Hematopoietic multipotent progenitor cell treated with erythropoietin and hydrocortisone succinate and interleukin-3 and kit ligand, for 6 days (in vitro differentiated cells): ENCODE results near the gene ERICH2.
"Not testable (repeated sequence)": the region's sequence is repeated elsewhere in the genome, so short reads cannot be mapped to it uniquely, and the experiment has no call there.

ENCODE experiments used
- DNase-seq: peaks from one replicate; pipeline ENCODE4 v3.0.0-alpha.2; 2015

The ERICH2 gene

DNA sequence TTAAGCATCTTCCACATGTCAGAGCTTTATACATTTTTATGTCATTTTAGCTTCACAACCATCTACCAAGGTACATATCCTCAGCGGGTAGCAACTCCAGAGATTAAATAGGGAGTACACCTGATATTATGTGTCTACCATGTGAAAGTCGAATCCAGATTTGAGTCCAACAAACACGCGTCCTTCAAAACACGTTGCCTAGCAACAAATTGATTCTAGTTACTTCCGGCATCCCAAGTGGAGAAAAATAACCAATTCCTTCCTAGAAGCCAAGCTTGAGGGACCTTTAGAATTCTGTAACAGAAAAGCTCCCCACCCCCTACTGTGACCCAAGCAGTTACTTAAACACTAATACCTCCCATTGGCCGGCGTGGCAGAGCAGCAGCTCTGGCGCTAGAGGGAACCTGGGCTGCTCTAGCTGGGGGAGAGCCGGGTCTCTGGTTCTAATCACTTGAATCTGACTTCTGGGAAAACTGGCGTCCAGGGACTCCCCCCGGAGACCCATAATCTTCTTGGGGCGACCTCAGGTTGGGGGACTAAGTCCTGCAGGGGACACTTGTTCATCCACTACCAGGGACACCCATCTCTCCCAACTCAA lies at the start of gene ERICH2:
ERICH2 (plus strand) TSS at position 371 of the 598 bp plus-strand sequence. CDS start 304 bp downstream, outside the sequence.
- DNase-seq: peak; percentile 81

DNA sequence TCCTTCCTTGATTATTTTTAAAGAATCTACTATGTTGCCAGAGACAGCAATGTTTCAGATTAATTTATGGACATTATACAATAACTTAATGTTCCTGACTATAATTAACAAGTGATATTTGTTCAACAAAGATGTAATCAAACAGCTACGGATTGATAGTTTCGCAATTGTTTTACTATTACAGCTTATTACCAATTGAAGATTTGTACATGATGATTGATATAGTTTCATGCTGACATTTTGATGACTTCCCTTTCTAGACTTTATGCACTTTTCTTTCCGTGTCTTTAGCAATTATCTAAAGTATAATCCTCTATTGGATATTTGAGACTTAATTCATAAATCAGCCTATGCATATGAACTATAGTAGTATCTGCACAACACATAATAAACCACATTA lies 48.5 kb upstream of the ERICH2 start:
- DNase-seq: no peak

GRCh38 chr2:170722301-170722700 lies 47.9 kb upstream of the ERICH2 start:
- DNase-seq: no peak

GRCh38 chr2:170723446-170723958 lies 46.7 kb upstream of the ERICH2 start:
- no peak for DNase-seq

DNA sequence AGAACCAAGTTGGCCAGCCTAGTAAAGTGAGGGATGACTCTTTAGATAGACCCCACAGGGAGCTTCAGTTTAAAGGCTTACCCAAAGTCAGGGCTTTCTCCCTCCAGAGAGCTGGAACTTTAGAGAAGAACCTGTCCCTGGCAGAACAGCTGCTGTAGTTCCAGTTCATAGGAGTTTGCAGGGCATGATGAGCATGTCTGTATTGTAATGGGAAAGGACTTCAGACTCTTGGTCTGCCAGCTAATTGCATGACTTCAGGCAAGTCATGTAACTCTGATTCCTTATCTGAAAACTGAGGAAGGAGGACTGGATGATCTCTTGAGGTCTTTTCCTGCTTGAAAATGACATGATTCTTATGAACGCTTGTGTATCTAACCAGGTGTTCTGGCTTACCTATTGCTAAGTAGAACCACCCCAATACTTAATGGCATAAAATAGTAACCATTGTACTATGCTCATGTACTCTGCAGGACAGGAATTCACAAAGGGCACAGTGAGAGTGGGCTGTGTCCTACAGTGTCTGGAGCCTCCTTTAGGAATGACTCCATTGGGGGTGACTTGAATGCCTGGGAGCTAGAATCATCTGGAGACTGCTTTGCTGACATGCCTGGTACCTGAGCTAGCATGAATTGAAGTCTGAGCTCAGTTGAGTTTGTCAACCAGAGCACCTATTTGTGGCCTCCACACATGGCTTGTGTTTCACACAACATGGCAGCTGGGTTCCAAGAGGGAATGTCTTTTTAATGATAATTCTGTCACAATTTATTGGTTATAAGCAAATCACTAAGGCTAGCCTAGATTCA lies 36.2 kb upstream of the ERICH2 start:
- DNase-seq: no peak

DNA sequence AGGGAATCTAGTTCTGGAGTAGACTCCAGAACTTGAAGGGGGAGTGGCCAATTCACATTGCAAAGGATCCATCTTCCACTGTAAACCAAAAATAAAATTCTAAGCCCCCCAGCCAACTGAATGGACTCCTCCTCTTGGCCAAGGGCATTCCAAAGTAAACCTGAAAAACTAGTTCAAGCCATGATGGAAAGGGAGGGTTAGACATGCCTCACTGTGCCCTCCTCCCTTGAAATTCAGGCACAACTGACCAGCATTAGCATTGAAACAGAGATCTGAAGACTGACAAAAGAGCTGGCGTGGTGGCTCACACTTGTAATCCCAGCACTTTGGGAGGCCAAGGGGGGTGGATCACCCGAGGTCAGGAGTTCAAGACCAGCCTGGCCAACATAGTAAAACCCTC lies 35.6 kb upstream of the ERICH2 start:
- DNase-seq: not testable (repeated sequence)

DNA sequence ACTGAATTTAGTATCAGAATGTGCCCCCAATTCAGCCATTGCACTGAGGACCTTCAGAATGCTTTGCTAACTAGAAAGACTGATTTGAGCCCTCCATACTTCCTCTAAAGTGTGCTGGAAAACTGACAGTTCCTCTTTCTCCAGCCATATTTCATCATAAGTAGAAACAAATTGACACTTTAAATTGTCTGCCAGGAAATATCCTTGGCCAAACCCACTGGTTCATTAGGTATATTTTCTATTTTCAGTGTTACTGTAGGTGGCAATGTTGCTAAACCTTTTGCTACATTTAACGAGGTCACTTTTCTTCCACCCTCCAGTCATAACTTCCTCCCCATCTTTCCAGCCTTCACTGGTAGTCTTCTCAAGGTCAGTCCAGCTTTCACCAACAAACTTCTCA lies 33.5 kb upstream of the ERICH2 start:
- DNase-seq: peak; percentile 29

DNA sequence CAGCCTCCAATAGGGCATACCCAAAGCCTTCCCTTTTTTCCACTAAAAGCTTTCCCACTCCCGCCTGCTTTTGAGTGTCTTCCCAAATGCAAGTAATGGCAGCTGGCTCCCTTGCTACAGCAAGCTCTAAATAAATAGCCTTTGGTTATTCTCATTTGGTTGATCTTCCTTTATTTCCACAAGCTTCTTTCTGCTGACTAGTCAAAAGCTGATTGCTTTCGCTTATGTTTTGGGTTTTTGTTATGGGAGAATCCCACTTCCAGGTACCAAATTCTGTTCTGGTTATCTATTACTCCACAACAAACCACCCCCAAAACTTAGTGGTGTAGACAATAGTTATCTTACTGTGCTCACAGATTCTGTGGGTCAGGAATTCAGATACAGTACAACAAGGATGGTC lies 32.8 kb upstream of the ERICH2 start:
- DNase-seq: no peak

DNA sequence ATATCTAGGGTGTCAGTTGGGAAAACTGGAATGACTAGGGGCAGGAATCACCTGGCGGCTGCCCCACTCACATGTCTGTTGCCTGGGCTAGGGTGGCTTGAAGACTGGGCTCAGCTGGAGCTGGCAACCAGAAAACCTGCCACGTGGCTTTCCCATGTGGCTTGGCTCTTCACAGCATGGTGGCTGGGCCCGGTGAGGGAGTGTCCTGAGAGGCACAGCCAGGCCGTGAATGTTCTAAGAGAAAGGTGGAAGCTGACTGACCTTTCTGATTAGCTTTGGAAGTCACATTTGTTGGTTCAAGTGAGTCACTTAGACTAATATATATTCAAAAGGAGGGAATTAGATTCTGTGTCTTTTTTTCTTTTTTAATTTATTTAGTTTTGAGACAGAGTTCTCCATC lies 32.4 kb upstream of the ERICH2 start:
- DNase-seq: no peak

- no peak for DNase-seq
Observed at GRCh38 chr2:170739048-170739447, 31.1 kb upstream of the ERICH2 start.

DNA sequence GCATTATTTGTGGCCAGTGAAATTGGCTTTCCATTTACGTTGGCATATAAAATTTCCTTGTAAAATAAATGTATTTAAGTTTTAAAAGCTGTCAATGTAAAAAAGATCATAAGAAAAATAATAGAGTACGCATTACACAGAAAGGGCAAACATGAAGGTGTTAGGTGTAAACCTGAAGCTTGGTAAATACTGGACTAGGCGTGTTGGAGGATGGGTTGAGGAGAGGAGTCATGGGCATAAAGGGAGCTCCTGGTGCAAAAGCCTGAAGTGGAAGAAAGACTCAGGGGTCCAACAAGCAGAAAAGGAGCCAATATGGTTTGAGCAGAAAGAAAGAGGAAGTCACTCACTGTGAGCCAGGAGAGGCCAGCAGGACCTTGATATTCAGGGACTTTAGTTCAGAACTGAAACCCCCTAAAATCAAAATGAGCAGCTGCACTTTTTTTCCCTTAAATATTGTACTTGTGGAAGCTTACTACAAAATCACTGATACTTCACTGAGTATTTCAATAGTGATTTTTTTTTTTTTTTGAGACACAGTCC lies 30.6 kb upstream of the ERICH2 start:
- peak; percentile 16 for DNase-seq

GRCh38 chr2:170740660-170741059 lies 29.5 kb upstream of the ERICH2 start:
- DNase-seq: peak; percentile 21

DNA sequence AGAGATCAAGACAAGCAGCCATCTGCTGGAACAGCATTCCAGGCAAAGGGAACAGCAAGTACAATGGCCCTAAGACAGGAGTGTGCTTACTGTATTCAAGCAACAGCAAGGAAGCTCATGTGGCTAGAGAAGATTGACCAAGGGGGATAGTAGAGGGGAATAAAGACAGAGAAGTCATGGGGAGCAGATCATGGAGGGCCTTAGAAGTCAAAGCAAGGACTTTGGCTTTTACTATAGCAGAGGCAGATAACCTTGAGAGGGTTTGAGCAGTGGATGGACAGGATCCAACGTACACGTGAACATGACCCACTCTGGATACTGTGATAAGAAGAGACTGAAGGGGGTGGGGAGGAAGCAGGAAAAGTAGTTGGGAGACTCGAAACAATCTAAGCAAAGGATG lies 28.2 kb upstream of the ERICH2 start:
- DNase-seq: no peak

- DNase-seq: no peak
Observed at GRCh38 chr2:170742896-170743529, 27.2 kb upstream of the ERICH2 start.

GRCh38 chr2:170743530-170744239 lies 26.5 kb upstream of the ERICH2 start:
- peak; percentile 70 for DNase-seq

DNA sequence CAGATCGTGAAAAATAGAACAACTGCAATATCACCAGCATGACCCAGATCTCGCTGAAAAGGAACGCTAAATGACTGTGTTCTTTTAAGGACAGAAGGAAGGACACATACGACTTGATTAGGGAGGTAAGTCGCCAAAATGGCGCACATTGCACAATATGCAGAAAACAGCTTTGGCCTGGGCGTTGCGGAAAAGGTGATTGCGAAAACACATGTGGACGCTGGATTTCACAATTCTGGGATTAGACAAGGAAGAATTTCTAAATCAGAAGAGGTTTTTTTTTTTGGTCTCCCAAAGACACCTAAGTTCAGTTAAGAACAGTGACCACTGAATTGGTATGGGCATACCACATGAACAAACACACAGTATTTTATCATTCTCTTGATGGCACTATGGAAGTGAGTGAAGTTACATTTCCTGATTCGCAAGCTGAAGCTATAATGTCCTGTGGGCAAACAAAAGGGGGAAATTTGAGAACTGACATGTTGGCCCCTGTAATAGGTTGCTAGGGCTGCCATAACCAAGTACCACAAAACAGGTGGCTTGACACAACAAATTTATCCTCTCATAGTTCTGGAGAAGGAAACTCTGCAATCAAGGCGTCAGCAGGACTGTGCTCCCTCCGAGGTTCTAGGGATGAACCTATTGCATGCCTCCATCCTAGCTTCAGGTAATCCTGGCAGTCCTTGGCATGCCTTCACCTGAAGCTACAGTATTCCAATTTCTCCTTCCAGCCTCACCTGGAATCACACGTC lies 25.8 kb upstream of the ERICH2 start:
- no peak for DNase-seq

- no peak for DNase-seq
Observed at GRCh38 chr2:170745305-170745704, 24.9 kb upstream of the ERICH2 start.

GRCh38 chr2:170747921-170748320 lies 22.3 kb upstream of the ERICH2 start:
- DNase-seq: no peak

DNA sequence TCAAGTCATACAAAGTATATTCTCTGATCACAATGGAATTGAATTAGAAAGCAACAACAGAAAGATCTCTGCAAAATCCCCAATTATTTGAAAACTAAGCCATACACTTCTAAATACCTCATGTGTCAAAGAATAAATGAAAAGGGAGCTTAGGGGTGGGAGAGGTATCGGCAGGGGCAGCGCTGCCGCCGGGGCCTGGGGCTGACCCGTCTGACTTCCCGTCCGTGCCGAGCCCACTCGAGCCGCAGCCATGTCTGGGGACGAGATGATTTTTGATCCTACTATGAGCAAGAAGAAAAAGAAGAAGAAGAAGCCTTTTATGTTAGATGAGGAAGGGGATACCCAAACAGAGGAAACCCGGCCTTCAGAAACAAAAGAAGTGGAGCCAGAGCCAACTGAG lies 18.6 kb upstream of the ERICH2 start:
- DNase-seq: not testable (repeated sequence)

GRCh38 chr2:170761572-170761971 lies 8.6 kb upstream of the ERICH2 start:
- no peak for DNase-seq

- DNase-seq: no peak
Observed at GRCh38 chr2:170762760-170763159, 7.4 kb upstream of the ERICH2 start.

- no peak for DNase-seq
Observed at GRCh38 chr2:170763232-170763631, 6.9 kb upstream of the ERICH2 start.
